HG03103 (cell line): Measurements from ENCODE around the gene YAP1.

Source experiments
- ATAC-seq: cut with Tn5 transposase; IDR thresholded peaks from one replicate; pipeline ENCODE4 v1.9.1; 2021; ENCODE audit warnings: low read depth; ENCODE audit not compliant: unreplicated experiment

The YAP1 gene

GRCh38 chr11:102116453-102117205 is 6.4 kb downstream of the YAP1 start:
- no peak for ATAC-seq

- ATAC-seq = no peak
These were observed 7.3 kb downstream of the YAP1 start for GRCh38 chr11:102117472-102118113.

- ATAC-seq = no peak
These were observed 8.7 kb downstream of the YAP1 start for GRCh38 chr11:102118937-102119336.

GRCh38 chr11:102119997-102120396 is 9.8 kb downstream of the YAP1 start:
- ATAC-seq = no peak

GRCh38 chr11:102120437-102120973 is 10.3 kb downstream of the YAP1 start:
- ATAC-seq = no peak

- ATAC-seq = no peak
These were observed 11.1 kb downstream of the YAP1 start for GRCh38 chr11:102121329-102121728.

- ATAC-seq = no peak
These were observed 24.4 kb downstream of the YAP1 start for GRCh38 chr11:102134597-102134996.

GRCh38 chr11:102135256-102135655 is 25.0 kb downstream of the YAP1 start:
- ATAC-seq = no peak

- no peak for ATAC-seq
These were observed 28.0 kb downstream of the YAP1 start for GRCh38 chr11:102138223-102138622.

- ATAC-seq = no peak
These were observed 28.4 kb downstream of the YAP1 start for GRCh38 chr11:102138670-102139069.

- ATAC-seq = no peak
These were observed 28.8 kb downstream of the YAP1 start for GRCh38 chr11:102139081-102139498.

GRCh38 chr11:102142333-102142732 is 32.1 kb downstream of the YAP1 start:
- no peak for ATAC-seq

- no peak for ATAC-seq
These were observed 33.6 kb downstream of the YAP1 start for GRCh38 chr11:102143867-102144266.

- no peak for ATAC-seq
These were observed 34.4 kb downstream of the YAP1 start for GRCh38 chr11:102144357-102145355.

- no peak for ATAC-seq
These were observed 36.8 kb downstream of the YAP1 start for GRCh38 chr11:102147015-102147414.

- no peak for ATAC-seq
These were observed 37.4 kb downstream of the YAP1 start for GRCh38 chr11:102147632-102148031.

- ATAC-seq = no peak
These were observed 37.8 kb downstream of the YAP1 start for GRCh38 chr11:102148059-102148458.

- ATAC-seq = no peak
These were observed 41.7 kb downstream of the YAP1 start for GRCh38 chr11:102151784-102152525.

GRCh38 chr11:102153082-102153481 is 42.8 kb downstream of the YAP1 start:
- ATAC-seq = no peak

GRCh38 chr11:102154806-102155205 is 44.6 kb downstream of the YAP1 start:
- no peak for ATAC-seq
